Heart right ventricle (tissue), 16 donors: ENCODE data around the gene DRAXIN. TPM values are rescaled to one million over a fixed set of nuclear protein-coding genes. Genes with fewer than 3 reads are reported as not detected.

Experiments used
- ATAC-seq, 8 donors: fragments of 200-7000 bp; cut with Tn5 transposase; one replicate each; pipeline ENCODE4 v1.9.1; 2020; ENCODE audit warnings: mild to moderate bottlenecking in 8 of 8, moderate library complexity in 8 of 8, moderate number of reproducible peaks in 1 of 8
- DNase-seq, 2 donors: peaks; one replicate each; pipeline ENCODE4 v3.0.0-alpha.2; 2020
- H3K27ac ChIP-seq, 10 donors: fragments of 200-600 bp; sonication (generic) in 2 of 10; one replicate each; pipeline versions ENCODE4 v1.5.0 to v1.8.0; 2020 to 2022; ENCODE audit warnings: mild to moderate bottlenecking in 3 of 10
- H3K27me3 ChIP-seq, 7 donors: fragments of 200-600 bp; one replicate each; pipeline ENCODE4 v1.8.0; 2021 to 2022; ENCODE audit warnings: mild to moderate bottlenecking in 2 of 7
- H3K36me3 ChIP-seq, 9 donors: fragments of 200-600 bp; sonication (generic) in 1 of 9; one replicate each; pipeline versions ENCODE4 v1.5.0 to v1.8.0; 2020 to 2022; ENCODE audit warnings: mild to moderate bottlenecking in 2 of 9
- H3K4me1 ChIP-seq, 9 donors: fragments of 200-600 bp; sonication (generic) in 1 of 9; one replicate each; pipeline versions ENCODE4 v1.5.0 to v1.8.0; 2020 to 2022; ENCODE audit warnings: mild to moderate bottlenecking in 4 of 9
- H3K4me3 ChIP-seq, 10 donors: fragments of 200-600 bp; sonication (generic) in 2 of 10; one replicate each; pipeline versions ENCODE4 v1.5.0 to v1.8.0; 2020 to 2022; ENCODE audit warnings: mild to moderate bottlenecking in 7 of 10, moderate library complexity in 2 of 10
- H3K9me3 ChIP-seq, 11 donors: fragments of 200-600 bp in 10 of 11; sonication (generic) in 2 of 11; one replicate each; pipeline versions ENCODE4 v1.5.0 to v1.8.0; 2013 to 2022; ENCODE audit warnings: mild to moderate bottlenecking in 2 of 11, control low read depth in 1 of 11, moderate library complexity in 1 of 11
- CTCF ChIP-seq, 9 donors: fragments of 200-600 bp; sonication (generic) in 2 of 9; IDR thresholded peaks; one replicate each; pipeline versions ENCODE4 v1.5.0 to v1.8.0; 2021 to 2022; ENCODE audit warnings: antibody characterized with exemption in 9 of 9, mild to moderate bottlenecking in 5 of 9, moderate library complexity in 1 of 9
- WGBS, 2 donors: extraction: QIAGEN DNeasy Blood & Tissue Kit; methylation state at CpG; one replicate each; pipeline ENCODE4 v1.1.7; 2013; ENCODE audit warnings: inconsistent platforms in 1 of 2; 5-methylcytosine and 5-hydroxymethylcytosine counted together
- intact Hi-C, 10 donors: fragments of 100-400 bp; cut with DNase I; formaldehyde crosslinking; loops; one replicate each; pipeline versions ENCODE4 v1.11.1 to v1.14.2; 2022
- polyA plus RNA-seq, 2 donors: library from polyadenylated mRNA; stranded (reverse); fragments of 200-250 nt; gene quantifications; one replicate each; pipeline ENCODE4 v1.2.3, GENCODE V29; 2013
- total RNA-seq, 10 donors: library from RNA; stranded (reverse); fragmentation: NEBNext Ultra II Directional in 3 of 10; extraction: Animal tissue kit (Norgen Biotek cat#: 25700) in 3 of 10; gene quantifications; one replicate each; pipeline versions ENCODE4 v1.2.1 to v1.2.4, GENCODE V29; 2021 to 2023
- donor health status: Arrhythmogenic right ventricular cardiomyopathy.
- donor health status: ischemic (EF 13 %, LVEDD 7.1; RV severe dilation, severe dysfunction).
- donor health status: healthy with polysubstance abuse.
- donor health status: DM: no; HTN: yes; CAD: no.
- donor health status: DM: no; HTN: no; CAD: no.
- donor health status: ischemic (EF 25% LVEDD 6.9; RV normal size, moderate dysfunction).
- donor health status: ischemic (EF 25% LVEDD 5.7; RV mildly dilated, moderate dysfunction).
- donor health status: healthy.
- donor health status: DM: yes; HTN: yes; CAD: no.
- donor health status: Ischemic cardiomyopathy.
- donor health status: ischemic (EF 35%, LVEDD 5.7; RV mildly dilated, moderate dysfunction).
- donor health status: nonischemic (EF 11% LVEDD 7.7; RV severe dilation, severe dysfunction).
- donor health status: DM: yes; HTN: yes; CAD: no.
- donor health status: PGD.
- donor health status: ischemic (EF 29% LVEDD 5.4; RV normal size, mild dysfunction).
- donor health status: nonischemic (EF 23%, LVEDD 6.1; RV moderate dilation, normal function).

The DRAXIN gene
- total and polyA plus RNA-seq, 12 donors, result 0.01 to 0.18 (median 0.08) TPM; not detected in 2

GRCh38 chr1:11661103-11661502, 30.4 kb upstream of the DRAXIN start:
- Histone ChIP-seq H3K27ac (no peak overlapping the region), H3K27me3 (peaks cover 0 to 6% (median 0%) of the 10 kb centered on the region in 7 donors), H3K36me3 (peaks cover 0 to 44% (median 3%) of the 10 kb centered on the region in 9 donors), H3K9me3 (no peaks in the 10 kb centered on the region), H3K4me3 (no peak overlapping the region), H3K4me1 (peaks cover 0 to 19% (median 6%) of the 10 kb centered on the region in 9 donors)
- ATAC-seq, result no peak
- intact Hi-C loops, result loop anchor here in 3 of 10 donors (5.0 kb wide), 1 partner anchor 56 kb away; no protein-coding TSS in a partner anchor
- DNase-seq, result no peak
- 93% methylated on average over 17 of the region's 17 CpGs for WGBS, 2 donors
- no peak for TF ChIP-seq CTCF (IDR thresholded peaks at IDR 0.05)

- intact Hi-C loops, result loop anchor here in 5 of 10 donors (2.0 to 5.0 kb wide), 2 partner anchors 53 to 54 kb away; no protein-coding TSS in a partner anchor
- H3K27me3 ChIP-seq, result no peaks in the 10 kb centered on the region
- peak in 1 of 9 donors; percentile 22 for TF ChIP-seq CTCF (IDR thresholded peaks at IDR 0.05)
- 1% methylated on average over 55 to 66 of the region's 66 CpGs for WGBS, 2 donors
- peaks cover 0 to 27% (median 8%) of the 10 kb centered on the region in 9 donors for H3K4me1 ChIP-seq
- H3K36me3 ChIP-seq, result peaks cover 0 to 38% (median 0%) of the 10 kb centered on the region in 9 donors
- ATAC-seq, result peak; percentile 24 to 59 (median 47)
- H3K4me3 ChIP-seq, result peak overlapping the region; percentile 35 to 89 (median 62)
- peak overlapping the region in 9 of 10 donors; percentile 47 to 92 (median 79) for H3K27ac ChIP-seq
- DNase-seq, result peak; percentile 39 to 60
- no peaks in the 10 kb centered on the region for H3K9me3 ChIP-seq
Observed at GRCh38 chr1:11664336-11665065, 27.0 kb upstream of the DRAXIN start.

- H3K4me1 ChIP-seq, result peaks cover 0 to 27% (median 8%) of the 10 kb centered on the region in 9 donors
- no peak overlapping the region for H3K27ac ChIP-seq
- no peaks in the 10 kb centered on the region for H3K27me3 ChIP-seq
- no peak overlapping the region for H3K4me3 ChIP-seq
- intact Hi-C loops, result no loop called here
- no peaks in the 10 kb centered on the region for H3K9me3 ChIP-seq
- 87 to 90% methylated on average over 14 of the region's 14 CpGs for WGBS, 2 donors
- ATAC-seq (no peak), DNase-seq (no peak)
- peaks cover 0 to 45% (median 3%) of the 10 kb centered on the region in 9 donors for H3K36me3 ChIP-seq
- TF ChIP-seq CTCF (IDR thresholded peaks at IDR 0.05), result no peak
Observed at GRCh38 chr1:11668516-11668915, 23.0 kb upstream of the DRAXIN start.

- H3K4me1 ChIP-seq, result peaks cover 0 to 15% (median 5%) of the 10 kb centered on the region in 9 donors
- H3K9me3 ChIP-seq, result no peaks in the 10 kb centered on the region
- DNase-seq, result no peak
- H3K27ac ChIP-seq, result peak overlapping the region in 1 of 10 donors; percentile 0
- no peak overlapping the region for H3K4me3 ChIP-seq
- no peaks in the 10 kb centered on the region for H3K27me3 ChIP-seq
- no peak for ATAC-seq
- 71 to 73% methylated on average over 6 of the region's 6 CpGs for WGBS, 2 donors
- intact Hi-C loops, result no loop called here
- H3K36me3 ChIP-seq, result peaks cover 0 to 67% (median 16%) of the 10 kb centered on the region in 9 donors
- TF ChIP-seq CTCF (IDR thresholded peaks at IDR 0.05), result no peak
Observed at GRCh38 chr1:11670747-11671146, 20.8 kb upstream of the DRAXIN start.
